H1 (cell line): ENCODE measurements around the gene DNM1L. TPM values are rescaled to one million over a fixed set of nuclear protein-coding genes. Genes with fewer than 3 reads are reported as not detected.

Experiments
- CTCF ChIA-PET: fragments of 300-600 bp; sonication (Branson Sonifier 250); formaldehyde crosslinking; loops from one replicate; lab custom pipeline; 2021; ENCODE audit not compliant: partially characterized antibody; lab: Charles Lee
- POLR2A ChIA-PET: fragments of 300-600 bp; sonication (Branson Sonifier 250); formaldehyde crosslinking; loops from one replicate; lab custom pipeline; 2021; ENCODE audit warnings: inconsistent platforms; ENCODE audit not compliant: partially characterized antibody; lab: Charles Lee
- DNase-seq, 2 experiments: peaks; one replicate each; pipeline versions ENCODE4 v3.0.0 to v3.0.0-alpha.2; 2010 to 2022; ENCODE audit warnings: low spot score in 2 of 2, low read depth in 1 of 2, mixed read lengths in 1 of 2
- FAIRE-seq: peaks from 2 replicates; lab custom pipeline; 2011; peaks lifted over from hg19 to GRCh38; lab: Jason Lieb, UNC
- H2AFZ ChIP-seq: 2 replicates; pipeline ENCODE4 v1.8.1; 2012; ENCODE audit warnings: low read length, inconsistent platforms
- H2AK5ac ChIP-seq: 2 replicates; pipeline ENCODE4 v1.6.1; 2013; ENCODE audit warnings: low read depth, low read length
- H2BK120ac ChIP-seq: replicated peaks from 2 replicates; pipeline ENCODE3; 2013; ENCODE audit warnings: low read depth, low read length, inconsistent platforms
- H2BK12ac ChIP-seq: 2 replicates; pipeline ENCODE4 v1.6.1; 2013; ENCODE audit warnings: low read depth, low read length
- H2BK15ac ChIP-seq: 2 replicates; pipeline ENCODE4 v1.6.1; 2013; ENCODE audit warnings: low read length
- H2BK20ac ChIP-seq: 2 replicates; pipeline ENCODE4 v1.6.1; 2013; ENCODE audit warnings: low read length
- H2BK5ac ChIP-seq: 2 replicates; pipeline ENCODE4 v1.6.1; 2013; ENCODE audit warnings: low read depth, low read length
- H3K14ac ChIP-seq: 2 replicates; pipeline ENCODE4 v1.6.1; 2013; ENCODE audit warnings: inconsistent platforms; ENCODE audit not compliant: insufficient read length
- H3K18ac ChIP-seq: 2 replicates; pipeline ENCODE4 v1.6.1; 2013; ENCODE audit warnings: low read length; ENCODE audit errors: extremely low read depth
- H3K23ac ChIP-seq: 2 replicates; pipeline ENCODE4 v1.6.1; 2013; ENCODE audit warnings: inconsistent platforms; ENCODE audit not compliant: insufficient read length
- H3K23me2 ChIP-seq: 2 replicates; pipeline ENCODE4 v1.6.1; 2013; ENCODE audit warnings: low read depth, low read length
- H3K27ac ChIP-seq: 2 replicates; pipeline ENCODE4 v1.6.1; 2011; ENCODE audit warnings: low read depth, low read length, inconsistent platforms
- H3K27me3 ChIP-seq, 4 experiments: replicated peaks in 1 of 4; 1 replicate in 1 of 4; 2 replicates in 3 of 4; pipeline versions ENCODE4 v1.6.1 to v1.8.1; 2011 to 2013; ENCODE audit warnings: low read length in 3 of 4, mild to moderate bottlenecking in 3 of 4, inconsistent platforms in 2 of 4, mixed read lengths in 2 of 4, moderate library complexity in 1 of 4; ENCODE audit not compliant: control insufficient read depth in 3 of 4, insufficient read depth in 3 of 4; ENCODE audit errors: extremely low read depth in 1 of 4
- H3K36me3 ChIP-seq, 4 experiments: 2 replicates each; pipeline versions ENCODE4 v1.6.1 to v1.8.1; 2011 to 2013; ENCODE audit warnings: mild to moderate bottlenecking in 4 of 4, low read length in 3 of 4, moderate library complexity in 2 of 4, control low read depth in 1 of 4, inconsistent platforms in 1 of 4; ENCODE audit not compliant: insufficient read depth in 4 of 4, control insufficient read depth in 2 of 4
- H3K4ac ChIP-seq: replicated peaks from 2 replicates; pipeline ENCODE3; 2013; ENCODE audit warnings: low read length, low read depth, mixed read lengths, inconsistent platforms; ENCODE audit not compliant: insufficient read length
- H3K4me1 ChIP-seq, 4 experiments: replicated peaks in 1 of 4; 1 replicate in 1 of 4; 2 replicates in 3 of 4; pipeline versions ENCODE4 v1.6.1 to v1.8.1; 2011 to 2013; ENCODE audit warnings: low read length in 3 of 4, inconsistent platforms in 2 of 4, mixed read lengths in 1 of 4; ENCODE audit not compliant: insufficient read depth in 4 of 4, control insufficient read depth in 3 of 4
- H3K4me2 ChIP-seq, 2 experiments: 2 replicates each; pipeline versions ENCODE4 v1.6.1 to v1.8.1; 2011 to 2013; ENCODE audit warnings: low read depth in 2 of 2, low read length in 2 of 2, control low read depth in 1 of 2, inconsistent platforms in 1 of 2, mild to moderate bottlenecking in 1 of 2; ENCODE audit not compliant: insufficient read depth in 1 of 2
- H3K4me3 ChIP-seq, 4 experiments: fragments of 200-600, 300-600 bp in 1 of 4; sonication (generic), shearing (Covaris generic), sonication (Bioruptor Twin) in 1 of 4; 2 replicates each; pipeline versions ENCODE4 v1.5.1 to v1.8.1; 2011 to 2016; ENCODE audit warnings: low read length in 4 of 4, low read depth in 3 of 4, control low read depth in 2 of 4, inconsistent platforms in 2 of 4, mild to moderate bottlenecking in 2 of 4, mixed read lengths in 1 of 4, moderate library complexity in 1 of 4; ENCODE audit not compliant: insufficient read depth in 2 of 4; ENCODE audit errors: extremely low read depth in 1 of 4
- H3K56ac ChIP-seq: replicated peaks from 2 replicates; pipeline ENCODE3; 2013; ENCODE audit warnings: low read depth, mild to moderate bottlenecking, mixed read lengths, low read length, inconsistent platforms; ENCODE audit not compliant: insufficient read length
- H3K79me1 ChIP-seq: 2 replicates; pipeline ENCODE4 v1.6.1; 2013; ENCODE audit warnings: low read depth, low read length, control low read depth
- H3K79me2 ChIP-seq, 2 experiments: 2 replicates each; pipeline versions ENCODE4 v1.6.1 to v1.8.1; 2012 to 2013; ENCODE audit warnings: low read length in 2 of 2, mild to moderate bottlenecking in 2 of 2, inconsistent platforms in 1 of 2; ENCODE audit not compliant: insufficient read depth in 2 of 2, control insufficient read depth in 1 of 2
- H3K9ac ChIP-seq, 4 experiments: replicated peaks in 1 of 4; 1 replicate in 1 of 4; 2 replicates in 3 of 4; pipeline versions ENCODE4 v1.6.1 to v1.8.1; 2011 to 2013; ENCODE audit warnings: low read depth in 3 of 4, low read length in 3 of 4, control low read depth in 2 of 4, mild to moderate bottlenecking in 2 of 4, moderate library complexity in 2 of 4, inconsistent platforms in 1 of 4; ENCODE audit errors: extremely low read depth in 1 of 4
- H3K9me3 ChIP-seq, 2 experiments: 2 replicates each; pipeline versions ENCODE4 v1.6.1 to v1.8.1; 2012 to 2013; ENCODE audit warnings: mild to moderate bottlenecking in 2 of 2, moderate library complexity in 2 of 2, control low read depth in 1 of 2, inconsistent platforms in 1 of 2, low read depth in 1 of 2, low read length in 1 of 2, mixed read lengths in 1 of 2; ENCODE audit not compliant: insufficient read depth in 2 of 2
- H4K20me1 ChIP-seq, 2 experiments: replicated peaks in 1 of 2; 2 replicates each; pipeline versions ENCODE3 to v1.8.1; 2011 to 2013; ENCODE audit warnings: inconsistent platforms in 2 of 2, low read length in 2 of 2, mild to moderate bottlenecking in 1 of 2; ENCODE audit not compliant: insufficient read depth in 2 of 2, control insufficient read depth in 1 of 2
- H4K5ac ChIP-seq: 2 replicates; pipeline ENCODE4 v1.6.1; 2013; ENCODE audit warnings: low read length, low read depth, mixed read lengths, inconsistent platforms; ENCODE audit not compliant: insufficient read length
- H4K8ac ChIP-seq: 2 replicates; pipeline ENCODE4 v1.8.0; 2013; ENCODE audit warnings: mild to moderate bottlenecking, moderate library complexity, low read length, inconsistent platforms; ENCODE audit not compliant: insufficient read depth; ENCODE audit errors: extremely low read depth
- H4K91ac ChIP-seq: replicated peaks from 2 replicates; pipeline ENCODE3; 2013; ENCODE audit warnings: low read length, mixed read lengths, inconsistent platforms; ENCODE audit not compliant: insufficient read length
- BRCA1 ChIP-seq: IDR thresholded peaks from 2 replicates; pipeline ENCODE4 v1.6.1; 2012; ENCODE audit warnings: low read depth, low read length, improper control_type of control experiment
- CREB1 ChIP-seq: IDR thresholded peaks from 2 replicates; pipeline ENCODE4 v1.6.1; 2012; ENCODE audit warnings: inconsistent platforms
- CTCF ChIP-seq, 3 experiments: IDR thresholded peaks; 1 replicate in 2 of 3; 2 replicates in 1 of 3; pipeline versions ENCODE4 v1.5.1 to v1.6.1; 2011; ENCODE audit warnings: low read length in 3 of 3, mild to moderate bottlenecking in 3 of 3, inconsistent platforms in 2 of 3, low read depth in 1 of 3, moderate library complexity in 1 of 3; ENCODE audit not compliant: insufficient read depth in 1 of 3; ENCODE audit errors: control extremely low read depth in 1 of 3
- EGR1 ChIP-seq: IDR thresholded peaks from 2 replicates; pipeline ENCODE4 v1.6.1; 2011; ENCODE audit warnings: low read depth, low read length, borderline replicate concordance
- FOSL1 ChIP-seq: IDR thresholded peaks from 2 replicates; pipeline ENCODE4 v1.6.1; 2011; ENCODE audit warnings: mild to moderate bottlenecking, low read depth, low read length, moderate library complexity; ENCODE audit not compliant: insufficient read depth
- JUN ChIP-seq: IDR thresholded peaks from 2 replicates; pipeline ENCODE4 v1.6.1; 2011; ENCODE audit warnings: low read depth, mild to moderate bottlenecking, improper control_type of control experiment, low read length
- PHF8 ChIP-seq: fragments of 200-600 bp; sonication (generic); conservative IDR thresholded peaks from 2 replicates; pipeline ENCODE4 v1.7.1; 2012; ENCODE audit warnings: low read depth, mild to moderate bottlenecking, inconsistent platforms, low read length, moderate library complexity
- POU5F1 ChIP-seq: IDR thresholded peaks from 2 replicates; pipeline ENCODE4 v1.6.1; 2011; ENCODE audit warnings: low read depth, mild to moderate bottlenecking, low read length, moderate library complexity
- RFX5 ChIP-seq: IDR thresholded peaks from 2 replicates; pipeline ENCODE4 v1.6.1; 2011; ENCODE audit warnings: low read depth, low read length, improper control_type of control experiment, borderline replicate concordance
- RXRA ChIP-seq: IDR thresholded peaks from 2 replicates; pipeline ENCODE4 v1.6.1; 2011; ENCODE audit warnings: low read depth, mild to moderate bottlenecking, low read length, moderate library complexity; ENCODE audit not compliant: insufficient read depth
- SRF ChIP-seq: IDR thresholded peaks from 2 replicates; pipeline ENCODE4 v1.6.1; 2011; ENCODE audit warnings: mild to moderate bottlenecking, low read depth, low read length, moderate library complexity
- WGBS, 2 experiments: shearing (Covaris generic) in 1 of 2; methylation state at CpG; one replicate each; pipeline versions ENCODE4 v1.1.6 to v1.1.7; 2013 to 2015; ENCODE audit warnings: low lambda C conversion rate in 2 of 2, mixed read lengths in 2 of 2, inconsistent platforms in 1 of 2, low coverage in 1 of 2, missing lambda C conversion rate in 1 of 2; ENCODE audit not compliant: insufficient replicate concordance in 2 of 2, insufficient coverage in 1 of 2, insufficient read length in 1 of 2; ENCODE audit errors: extremely low coverage in 1 of 2, missing lambda C conversion rate in 1 of 2; 5-methylcytosine and 5-hydroxymethylcytosine counted together
- polyA plus RNA-seq, 7 experiments: library from polyadenylated mRNA; depleted of rRNA in 3 of 7; stranded (reverse) in 5 of 7; unstranded in 2 of 7; fragments of >200 nt in 5 of 7; fragments of 200-250 nt in 2 of 7; gene quantifications; 1 replicate in 5 of 7; 2 replicates in 1 of 7; 4 replicates in 1 of 7; pipeline versions ENCODE4 v1.2.1 to v1.2.3, GENCODE V29; 2011 to 2013; ENCODE audit warnings: missing spikeins in 2 of 7, mixed read lengths in 2 of 7
- total RNA-seq: library from RNA; stranded (reverse); fragmentation: NEBNext Ultra II Directional; extraction: Animal tissue kit (Norgen Biotek cat#: 25700); gene quantifications from 2 replicates; pipeline ENCODE4 v1.2.1, GENCODE V29; 2021

The DNM1L gene
- total and polyA plus RNA-seq, 2 of the 8 experiments (the other 6 are each of a cell fraction or from before 2014, with no cell fraction given): 23.7 to 93.9 TPM

DNA sequence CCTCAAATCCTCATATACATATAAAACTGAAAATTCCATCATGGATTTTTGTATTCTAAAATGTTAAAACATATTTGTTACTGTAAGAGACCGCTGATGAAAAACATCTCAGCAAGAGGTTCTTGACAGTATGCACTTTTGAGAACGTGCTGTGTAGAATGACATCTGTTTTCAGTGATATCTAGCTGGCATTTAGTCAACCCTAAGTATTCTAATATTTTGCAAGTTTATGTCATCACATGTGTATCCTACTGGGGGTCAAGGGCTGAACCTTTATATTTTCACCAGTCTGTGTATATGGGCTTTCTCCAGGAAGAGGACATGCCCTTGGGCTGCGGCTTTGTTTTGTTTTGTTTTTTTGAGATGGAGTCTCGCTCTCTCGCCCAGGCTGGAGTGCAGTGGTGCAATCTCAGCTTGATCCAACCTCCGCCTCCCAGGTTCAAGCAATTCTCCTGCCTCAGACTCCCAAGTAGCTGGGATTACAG, 98.6 kb downstream of the DNM1L start:
- no peak overlapping the region for H3K56ac ChIP-seq
- no peak overlapping the region for H4K5ac ChIP-seq
- H3K79me1 ChIP-seq: no peaks in the 10 kb centered on the region
- no peaks in the 10 kb centered on the region for H3K36me3 ChIP-seq
- POLR2A ChIA-PET: interaction anchor here (1.5 kb wide), 1 partner anchor 10 kb away, joined by 3 read pairs; no protein-coding TSS in a partner anchor
- no peak overlapping the region for H3K23ac ChIP-seq
- no peak overlapping the region for H3K4ac ChIP-seq
- CTCF ChIA-PET: interaction anchor here (0.9 to 2.1 kb wide), 4 partner anchors 11 to 143 kb away, joined by 3 to 8 read pairs (median 6); partner anchors contain the start of gene YARS2
- H3K4me2 ChIP-seq: no peak overlapping the region
- TF ChIP-seq BRCA1 (no peak), CREB1 (no peak), CTCF (IDR thresholded peaks at IDR 0.05; ENCODE audit: control extremely low read depth in 1 of 3, insufficient read depth in 1 of 3, low read depth in 1 of 3, low read length in 3 of 3) (no peak), PHF8 (no peak), SRF (no peak), EGR1 (no peak), POU5F1 (no peak), JUN (no peak), RXRA (no peak), RFX5 (no peak), FOSL1 (no peak)
- FAIRE-seq (no peak), DNase-seq (no peak)
- H2AFZ ChIP-seq: no peak overlapping the region
- no peaks in the 10 kb centered on the region for H3K4me1 ChIP-seq
- H2BK12ac ChIP-seq: no peak overlapping the region
- no peak overlapping the region for H2BK15ac ChIP-seq
- no peak overlapping the region for H2AK5ac ChIP-seq
- no peak overlapping the region for H3K9ac ChIP-seq
- 93% methylated on average over 6 of the region's 6 CpGs; no CpG with 5 or more reads in 1 of the 2 experiments for WGBS, 2 experiments
- no peak overlapping the region for H3K14ac ChIP-seq
- no peak overlapping the region for H4K8ac ChIP-seq
- no peak overlapping the region for H3K18ac ChIP-seq
- no peaks in the 10 kb centered on the region for H3K9me3 ChIP-seq
- no peaks in the 10 kb centered on the region for H3K79me2 ChIP-seq
- H4K20me1 ChIP-seq: no peaks in the 10 kb centered on the region
- H4K91ac ChIP-seq: no peak overlapping the region
- no peak overlapping the region for H2BK120ac ChIP-seq
- no peak overlapping the region for H2BK20ac ChIP-seq
- H3K23me2 ChIP-seq: no peaks in the 10 kb centered on the region
- no peak overlapping the region for H3K4me3 ChIP-seq
- H2BK5ac ChIP-seq: no peak overlapping the region
- no peak overlapping the region for H3K27ac ChIP-seq
- no peaks in the 10 kb centered on the region for H3K27me3 ChIP-seq
